Raji (cell line): Measurements from ENCODE around the gene NUDT8.

Source experiments
- POLR2A ChIP-seq: IDR thresholded peaks from 2 replicates; pipeline ENCODE4 v1.6.1; 2011; ENCODE audit warnings: low read depth, low read length, control low read depth; ENCODE audit not compliant: insufficient read depth

The NUDT8 gene

GRCh38 chr11:67648796-67649613 is 19.3 kb upstream of the NUDT8 start:
- peak; percentile 37; the same call in 1 of the 2 replicates for TF ChIP-seq POLR2A

- peak; percentile 47 for TF ChIP-seq POLR2A
These were observed 18.5 kb upstream of the NUDT8 start for GRCh38 chr11:67648140-67648795.

GRCh38 chr11:67647471-67647870 is 17.7 kb upstream of the NUDT8 start:
- no peak for TF ChIP-seq POLR2A

- TF ChIP-seq POLR2A, result peak; percentile 67
These were observed 17.0 kb upstream of the NUDT8 start for GRCh38 chr11:67646535-67647336.

- no peak for TF ChIP-seq POLR2A
These were observed 16.1 kb upstream of the NUDT8 start for GRCh38 chr11:67645521-67646461.

GRCh38 chr11:67644472-67645418 is 15.0 kb upstream of the NUDT8 start:
- TF ChIP-seq POLR2A, result 0 out of 2 replicates have a peak, but pooled peaks have one; percentile 14

- no peak for TF ChIP-seq POLR2A
These were observed 14.3 kb upstream of the NUDT8 start for GRCh38 chr11:67644042-67644441.

GRCh38 chr11:67642173-67643120 is 12.7 kb upstream of the NUDT8 start:
- TF ChIP-seq POLR2A, result no peak

- no peak for TF ChIP-seq POLR2A
These were observed 11.8 kb upstream of the NUDT8 start for GRCh38 chr11:67641338-67642172.

GRCh38 chr11:67640758-67641337 is 11.1 kb upstream of the NUDT8 start:
- TF ChIP-seq POLR2A, result no peak

- no peak for TF ChIP-seq POLR2A
These were observed 10.5 kb upstream of the NUDT8 start for GRCh38 chr11:67640021-67640757.

- TF ChIP-seq POLR2A, result no peak
These were observed 9.7 kb upstream of the NUDT8 start, which contains the start of gene TBX10 for GRCh38 chr11:67639438-67639859. TBX10 (minus strand) TSS chr11:67639763; CDS start chr11:67639472, 291 bp downstream.
